GM21619 (cell line): ENCODE results near the gene CHKB.

Experiments used
- ATAC-seq: cut with Tn5 transposase; IDR thresholded peaks from one replicate; pipeline ENCODE4 v1.9.1; 2021; ENCODE audit not compliant: unreplicated experiment

Gene CHKB

GRCh38 chr22:50600538-50600937, 17.9 kb upstream of the CHKB start, which contains the start of gene MAPK8IP2:
TSS of gene MAPK8IP2 (plus strand) at chr22:50600793. CDS start at chr22:50600819, 26 bp downstream.
- ATAC-seq: no peak

GRCh38 chr22:50599816-50600455, 17.3 kb upstream of the CHKB start:
- ATAC-seq: no peak

- ATAC-seq: no peak
These were observed 14.4 kb upstream of the CHKB start for GRCh38 chr22:50597097-50597496.

GRCh38 chr22:50595189-50595588, 12.5 kb upstream of the CHKB start:
- ATAC-seq: no peak

GRCh38 chr22:50587407-50587806, 4.8 kb upstream of the CHKB start:
- no peak for ATAC-seq

GRCh38 chr22:50586416-50586815, 3.8 kb upstream of the CHKB start:
- no peak for ATAC-seq

GRCh38 chr22:50585781-50586180, 3.1 kb upstream of the CHKB start:
- no peak for ATAC-seq

- no peak for ATAC-seq
These were observed 2.6 kb upstream of the CHKB start for GRCh38 chr22:50585238-50585637.

- ATAC-seq: no peak
These were observed 1.8 kb upstream of the CHKB start for GRCh38 chr22:50584106-50585096.

GRCh38 chr22:50583294-50583861, 729 bp upstream of the CHKB start:
- peak; percentile 28 for ATAC-seq

- ATAC-seq: no peak
These were observed 628 bp downstream of the CHKB start for GRCh38 chr22:50581950-50582492.

- ATAC-seq: no peak
These were observed 1.4 kb downstream of the CHKB start for GRCh38 chr22:50581031-50581949.

- no peak for ATAC-seq
These were observed 2.9 kb downstream of the CHKB start for GRCh38 chr22:50579752-50580151.

GRCh38 chr22:50578776-50579310, 3.8 kb downstream of the CHKB start:
- no peak for ATAC-seq

GRCh38 chr22:50577987-50578775, 4.5 kb downstream of the CHKB start, which contains the start of gene CPT1B:
TSS of gene CPT1B (minus strand) at chr22:50578427. CDS start at chr22:50577915, 512 bp downstream.
- no peak for ATAC-seq

GRCh38 chr22:50577697-50577986, 5.0 kb downstream of the CHKB start:
- ATAC-seq: no peak

- ATAC-seq: no peak
These were observed 5.6 kb downstream of the CHKB start for GRCh38 chr22:50576806-50577696.

- ATAC-seq: no peak
These were observed 6.6 kb downstream of the CHKB start for GRCh38 chr22:50576070-50576469.
